ENCODE results near the gene JAKMIP3.

Gene JAKMIP3

GRCh38 chr10:132059760-132060508 is 5.8 kb upstream of the JAKMIP3 start:
- DNase-seq (ENCODE audit: extremely low read depth, low read depth), result no peak
- TF ChIP-seq, protein P1, sequence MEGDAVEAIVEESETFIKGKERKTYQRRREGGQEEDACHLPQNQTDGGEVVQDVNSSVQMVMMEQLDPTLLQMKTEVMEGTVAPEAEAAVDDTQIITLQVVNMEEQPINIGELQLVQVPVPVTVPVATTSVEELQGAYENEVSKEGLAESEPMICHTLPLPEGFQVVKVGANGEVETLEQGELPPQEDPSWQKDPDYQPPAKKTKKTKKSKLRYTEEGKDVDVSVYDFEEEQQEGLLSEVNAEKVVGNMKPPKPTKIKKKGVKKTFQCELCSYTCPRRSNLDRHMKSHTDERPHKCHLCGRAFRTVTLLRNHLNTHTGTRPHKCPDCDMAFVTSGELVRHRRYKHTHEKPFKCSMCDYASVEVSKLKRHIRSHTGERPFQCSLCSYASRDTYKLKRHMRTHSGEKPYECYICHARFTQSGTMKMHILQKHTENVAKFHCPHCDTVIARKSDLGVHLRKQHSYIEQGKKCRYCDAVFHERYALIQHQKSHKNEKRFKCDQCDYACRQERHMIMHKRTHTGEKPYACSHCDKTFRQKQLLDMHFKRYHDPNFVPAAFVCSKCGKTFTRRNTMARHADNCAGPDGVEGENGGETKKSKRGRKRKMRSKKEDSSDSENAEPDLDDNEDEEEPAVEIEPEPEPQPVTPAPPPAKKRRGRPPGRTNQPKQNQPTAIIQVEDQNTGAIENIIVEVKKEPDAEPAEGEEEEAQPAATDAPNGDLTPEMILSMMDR (IDR thresholded peaks at IDR 0.05; ENCODE audit: low read depth, low read length), result no peak

- DNase-seq (ENCODE audit: extremely low read depth, low read depth), result no peak
- TF ChIP-seq, protein P1 (IDR thresholded peaks at IDR 0.05; ENCODE audit: low read depth, low read length), result no peak
Measured at GRCh38 chr10:132061030-132061429, 4.7 kb upstream of the JAKMIP3 start.

DNA sequence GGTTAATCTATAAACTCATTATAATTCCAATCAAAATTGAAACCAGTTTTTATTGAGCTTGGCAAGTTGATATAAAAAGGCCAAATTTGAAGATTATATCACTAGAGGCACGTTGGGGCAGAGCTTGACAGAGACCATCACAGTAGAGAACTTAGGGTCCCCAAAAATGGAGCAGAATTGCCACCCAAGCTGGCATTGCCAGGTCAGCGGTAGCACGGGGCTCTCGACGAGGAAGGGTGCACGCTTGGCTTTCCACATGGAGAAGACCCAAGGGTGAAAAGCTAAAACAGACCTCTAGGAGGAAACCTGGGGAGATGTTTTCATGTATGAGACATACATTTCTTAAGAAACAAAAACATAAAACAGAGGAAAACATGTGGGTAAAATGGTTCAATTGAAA is 4.3 kb upstream of the JAKMIP3 start:
- TF ChIP-seq, protein P1 (IDR thresholded peaks at IDR 0.05; ENCODE audit: low read depth, low read length), result no peak
- no peak for DNase-seq (ENCODE audit: extremely low read depth, low read depth)

- no peak for DNase-seq (ENCODE audit: extremely low read depth, low read depth)
- TF ChIP-seq, protein P1 (IDR thresholded peaks at IDR 0.05; ENCODE audit: low read depth, low read length), result no peak
Measured at GRCh38 chr10:132062116-132062515, 3.6 kb upstream of the JAKMIP3 start.

- DNase-seq (ENCODE audit: extremely low read depth, low read depth), result no peak
- TF ChIP-seq, protein P1 (IDR thresholded peaks at IDR 0.05; ENCODE audit: low read depth, low read length), result no peak
Measured at GRCh38 chr10:132062641-132063390, 2.9 kb upstream of the JAKMIP3 start.

DNA sequence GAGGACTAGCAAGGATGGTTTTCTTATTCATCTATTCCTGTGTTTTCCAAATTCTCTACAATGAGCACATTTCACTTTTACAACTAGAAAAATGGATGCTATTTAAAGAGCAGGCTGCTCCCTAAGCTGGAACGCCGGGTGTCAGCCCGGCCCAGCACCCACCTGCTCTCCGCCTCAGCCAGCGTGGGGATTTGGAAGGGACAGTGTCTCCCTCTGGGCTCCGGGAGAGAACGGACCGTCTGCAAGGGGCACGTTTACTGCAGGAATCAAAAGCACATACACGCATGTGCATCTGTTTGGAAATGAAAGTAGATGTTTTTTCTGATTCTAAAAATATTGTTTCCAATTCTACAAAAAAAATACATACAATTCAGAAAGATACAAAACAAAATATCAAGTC is 2.3 kb upstream of the JAKMIP3 start:
- TF ChIP-seq, protein P1 (IDR thresholded peaks at IDR 0.05; ENCODE audit: low read depth, low read length), result no peak
- DNase-seq (ENCODE audit: extremely low read depth, low read depth), result no peak

- no peak for DNase-seq (ENCODE audit: extremely low read depth, low read depth)
- TF ChIP-seq, protein P1 (IDR thresholded peaks at IDR 0.05; ENCODE audit: low read depth, low read length), result no peak
Measured at GRCh38 chr10:132064082-132064755, 1.5 kb upstream of the JAKMIP3 start.

All from AG09319 (cell line).